ENCODE data around the gene C1orf159.

C1orf159 gene

DNA sequence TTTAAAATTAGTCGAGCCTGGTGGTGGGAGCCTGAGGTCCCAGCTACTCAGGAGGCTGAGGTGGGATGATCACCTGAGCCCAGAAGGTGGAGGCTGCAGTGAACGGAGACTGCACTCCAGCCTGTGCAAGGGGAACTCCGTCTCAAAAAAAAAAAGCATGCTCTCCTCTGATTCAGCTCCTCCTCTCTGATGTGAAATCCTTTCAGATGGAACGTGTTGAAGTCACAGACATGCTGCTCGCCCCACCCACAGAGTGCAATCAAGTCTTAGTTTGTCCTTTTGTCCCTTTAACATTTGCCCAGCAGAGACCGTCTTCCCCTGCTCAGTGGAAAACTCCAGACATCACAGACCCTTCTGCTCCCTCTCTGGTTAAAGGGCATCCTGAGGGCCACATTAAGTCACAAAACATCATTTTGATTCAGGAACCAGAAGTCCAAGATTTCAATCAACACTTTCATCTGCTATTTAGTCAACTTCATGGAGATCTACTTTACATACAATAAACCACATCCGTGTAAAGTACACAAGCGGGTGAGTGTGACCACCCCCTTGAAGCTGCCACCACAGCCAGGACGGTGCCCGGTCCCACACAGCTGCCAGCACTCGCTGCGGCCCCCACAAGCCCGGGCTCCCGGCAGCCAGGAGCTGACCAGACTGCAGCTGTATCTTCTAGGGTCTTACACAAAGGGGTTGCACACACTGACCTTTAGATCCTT, 22.8 kb downstream of the C1orf159 start:
- Histone ChIP-seq H3K4me3 (ENCODE audit: low read depth in 1 of 2, low read length in 1 of 2) (no peak overlapping the region), H3K27ac (no peak overlapping the region), H3K27me3 (no peaks in the 10 kb centered on the region), H3K36me3 (no peaks in the 10 kb centered on the region), H3K4me1 (ENCODE audit: control insufficient read depth in 1 of 2, insufficient read depth in 1 of 2, low read depth in 1 of 2, low read length in 1 of 2) (no peaks in the 10 kb centered on the region), H3K9me3 (no peaks in the 10 kb centered on the region)
- TF ChIP-seq CTCF (IDR thresholded peaks at IDR 0.05): no peak

GRCh38 chr1:1092149-1092855, 23.6 kb downstream of the C1orf159 start:
- Histone ChIP-seq H3K9me3 (no peaks in the 10 kb centered on the region), H3K4me3 (ENCODE audit: low read depth in 1 of 2, low read length in 1 of 2) (no peak overlapping the region), H3K27ac (no peak overlapping the region), H3K27me3 (no peaks in the 10 kb centered on the region), H3K36me3 (no peaks in the 10 kb centered on the region), H3K4me1 (ENCODE audit: control insufficient read depth in 1 of 2, insufficient read depth in 1 of 2, low read depth in 1 of 2, low read length in 1 of 2) (no peaks in the 10 kb centered on the region)
- no peak for TF ChIP-seq CTCF (IDR thresholded peaks at IDR 0.05)

GRCh38 chr1:1091344-1092148, 24.3 kb downstream of the C1orf159 start:
- no peaks in the 10 kb centered on the region for H3K27me3 ChIP-seq

GRCh38 chr1:1090424-1091343, 25.2 kb downstream of the C1orf159 start:
- TF ChIP-seq CTCF (IDR thresholded peaks at IDR 0.05): no peak
- H3K27ac ChIP-seq: no peak overlapping the region
- H3K9me3 ChIP-seq: no peaks in the 10 kb centered on the region
- no peaks in the 10 kb centered on the region for H3K4me1 ChIP-seq (ENCODE audit: control insufficient read depth in 1 of 2, insufficient read depth in 1 of 2, low read depth in 1 of 2, low read length in 1 of 2)
- H3K36me3 ChIP-seq: no peaks in the 10 kb centered on the region
- H3K4me3 ChIP-seq (ENCODE audit: low read depth in 1 of 2, low read length in 1 of 2): no peak overlapping the region
- H3K27me3 ChIP-seq: no peaks in the 10 kb centered on the region

More at GRCh38 chr1:1091344-1092148, 24.3 kb downstream of the C1orf159 start:
- Histone ChIP-seq H3K27ac (no peak overlapping the region), H3K4me3 (ENCODE audit: low read depth in 1 of 2, low read length in 1 of 2) (no peak overlapping the region), H3K9me3 (no peaks in the 10 kb centered on the region), H3K4me1 (ENCODE audit: control insufficient read depth in 1 of 2, insufficient read depth in 1 of 2, low read depth in 1 of 2, low read length in 1 of 2) (no peaks in the 10 kb centered on the region), H3K36me3 (no peaks in the 10 kb centered on the region)
- no peak for TF ChIP-seq CTCF (IDR thresholded peaks at IDR 0.05)

Measured in neutrophil (primary cell).